ENCODE results near the gene RAP1A.
"Not testable (repeated sequence)": the region's sequence is repeated elsewhere in the genome, so short reads cannot be mapped to it uniquely, and the experiment has no call there.

GRCh38 chr1:111632771-111633170 lies 13.2 kb downstream of the RAP1A start:
- not testable (repeated sequence) for TF ChIP-seq POLR2A, CTCF (IDR thresholded peaks at IDR 0.05)
